ENCODE results near the gene WDR93. TPM values are rescaled to one million over a fixed set of nuclear protein-coding genes. Genes with fewer than 3 reads are reported as not detected.

WDR93 gene
- total and polyA plus RNA-seq, 4 donors = 0.69 to 3.9 (median 1.5) TPM

GRCh38 chr15:89649716-89650115 is 40.9 kb upstream of the WDR93 start:
- no peak for DNase-seq (ENCODE audit: low read depth in 4 of 6, low spot score in 6 of 6)
- Histone ChIP-seq H3K36me3 (ENCODE audit: control insufficient read depth, insufficient read depth, low read length) (peaks cover 57% of the 10 kb centered on the region), H3K27ac (ENCODE audit: low read depth, low read length) (no peak overlapping the region), H3K9me3 (ENCODE audit: control insufficient read depth, insufficient read depth, low read length) (no peaks in the 10 kb centered on the region), H3K4me3 (ENCODE audit: low read depth, low read length) (no peak overlapping the region), H3K27me3 (ENCODE audit: control insufficient read depth, insufficient read depth, low read length) (peaks cover under 1% of the 10 kb centered on the region), H3K4me1 (ENCODE audit: control insufficient read depth, insufficient read depth, low read length) (peaks cover 13% of the 10 kb centered on the region)
- WGBS (ENCODE audit: insufficient coverage) = 92% methylated on average over 13 of the region's 15 CpGs

DNA sequence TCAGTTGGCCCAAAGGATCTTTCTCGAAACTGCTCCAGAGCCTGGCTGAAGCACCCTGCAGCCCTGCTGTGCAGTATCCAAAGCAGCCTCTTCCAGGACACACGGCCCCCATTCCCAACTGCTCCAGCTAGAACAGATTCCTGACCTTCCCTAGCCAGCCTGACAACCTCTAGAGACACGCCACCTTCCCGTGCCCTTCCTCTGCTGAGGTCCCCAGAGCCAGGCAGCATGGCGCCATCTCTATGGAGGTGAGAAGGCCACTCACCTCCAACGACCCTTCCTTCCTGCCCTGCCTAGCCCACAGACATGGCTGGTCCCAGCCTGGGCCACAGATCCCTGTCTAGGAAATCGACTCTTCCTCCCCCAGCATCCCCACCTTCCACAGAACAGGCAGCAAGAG is 38.5 kb upstream of the WDR93 start:
- no peak for DNase-seq (ENCODE audit: low read depth in 4 of 6, low spot score in 6 of 6)
- Histone ChIP-seq H3K9me3 (ENCODE audit: control insufficient read depth, insufficient read depth, low read length) (no peaks in the 10 kb centered on the region), H3K4me3 (ENCODE audit: low read depth, low read length) (no peak overlapping the region), H3K27ac (ENCODE audit: low read depth, low read length) (no peak overlapping the region), H3K4me1 (ENCODE audit: control insufficient read depth, insufficient read depth, low read length) (peaks cover 18% of the 10 kb centered on the region), H3K27me3 (ENCODE audit: control insufficient read depth, insufficient read depth, low read length) (peaks cover 3% of the 10 kb centered on the region), H3K36me3 (ENCODE audit: control insufficient read depth, insufficient read depth, low read length) (peaks cover 33% of the 10 kb centered on the region)
- WGBS (ENCODE audit: insufficient coverage) = 92% methylated on average over 7 of the region's 7 CpGs

DNA sequence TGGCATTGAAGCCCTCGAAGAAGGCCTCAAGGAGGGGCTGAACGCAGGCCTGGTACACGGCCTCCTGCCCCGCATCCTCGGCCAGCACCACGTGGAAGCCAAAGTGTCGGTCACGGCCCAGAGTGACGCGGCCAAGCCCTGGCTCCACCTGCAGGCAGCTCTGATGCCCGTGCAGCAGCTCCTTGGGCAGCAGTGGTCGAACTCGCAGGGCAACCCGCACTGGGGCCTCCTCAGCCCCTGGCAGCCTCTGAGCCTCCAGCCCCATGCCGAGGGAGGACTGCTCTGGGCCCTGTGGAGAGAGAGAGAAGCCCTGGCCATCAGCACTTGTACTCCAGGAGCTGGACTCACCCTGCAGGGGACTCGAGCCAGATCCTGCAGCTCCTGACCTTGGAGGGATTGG is 37.9 kb upstream of the WDR93 start:
- peaks cover 3% of the 10 kb centered on the region for H3K27me3 ChIP-seq (ENCODE audit: control insufficient read depth, insufficient read depth, low read length)
- DNase-seq (ENCODE audit: low read depth in 4 of 6, low spot score in 6 of 6) = no peak
- peaks cover 28% of the 10 kb centered on the region for H3K36me3 ChIP-seq (ENCODE audit: control insufficient read depth, insufficient read depth, low read length)
- peaks cover 15% of the 10 kb centered on the region for H3K4me1 ChIP-seq (ENCODE audit: control insufficient read depth, insufficient read depth, low read length)
- H3K9me3 ChIP-seq (ENCODE audit: control insufficient read depth, insufficient read depth, low read length) = no peaks in the 10 kb centered on the region
- WGBS (ENCODE audit: insufficient coverage) = 91% methylated on average over 15 of the region's 16 CpGs
- H3K27ac ChIP-seq (ENCODE audit: low read depth, low read length) = no peak overlapping the region
- H3K4me3 ChIP-seq (ENCODE audit: low read depth, low read length) = no peak overlapping the region

- H3K36me3 ChIP-seq (ENCODE audit: control insufficient read depth, insufficient read depth, low read length) = peaks cover 23% of the 10 kb centered on the region
- H3K9me3 ChIP-seq (ENCODE audit: control insufficient read depth, insufficient read depth, low read length) = no peaks in the 10 kb centered on the region
- WGBS (ENCODE audit: insufficient coverage) = 100% methylated on average over 1 of the region's 2 CpGs
- H3K4me3 ChIP-seq (ENCODE audit: low read depth, low read length) = no peak overlapping the region
- H3K27ac ChIP-seq (ENCODE audit: low read depth, low read length) = no peak overlapping the region
- peaks cover 3% of the 10 kb centered on the region for H3K27me3 ChIP-seq (ENCODE audit: control insufficient read depth, insufficient read depth, low read length)
- DNase-seq (ENCODE audit: low read depth in 4 of 6, low spot score in 6 of 6) = no peak
- peaks cover 15% of the 10 kb centered on the region for H3K4me1 ChIP-seq (ENCODE audit: control insufficient read depth, insufficient read depth, low read length)
These were observed 37.0 kb upstream of the WDR93 start for GRCh38 chr15:89653578-89653977.

- Histone ChIP-seq H3K4me3 (ENCODE audit: low read depth, low read length) (peak overlapping the region; percentile 71), H3K36me3 (ENCODE audit: control insufficient read depth, insufficient read depth, low read length) (peaks cover 15% of the 10 kb centered on the region), H3K9me3 (ENCODE audit: control insufficient read depth, insufficient read depth, low read length) (no peaks in the 10 kb centered on the region), H3K27me3 (ENCODE audit: control insufficient read depth, insufficient read depth, low read length) (peaks cover 3% of the 10 kb centered on the region), H3K4me1 (ENCODE audit: control insufficient read depth, insufficient read depth, low read length) (peaks cover 15% of the 10 kb centered on the region), H3K27ac (ENCODE audit: low read depth, low read length) (no peak overlapping the region)
- WGBS (ENCODE audit: insufficient coverage) = 17% methylated on average over 13 of the region's 14 CpGs
- no peak for DNase-seq (ENCODE audit: low read depth in 4 of 6, low spot score in 6 of 6)
These were observed 36.3 kb upstream of the WDR93 start for GRCh38 chr15:89654301-89654761.

DNA sequence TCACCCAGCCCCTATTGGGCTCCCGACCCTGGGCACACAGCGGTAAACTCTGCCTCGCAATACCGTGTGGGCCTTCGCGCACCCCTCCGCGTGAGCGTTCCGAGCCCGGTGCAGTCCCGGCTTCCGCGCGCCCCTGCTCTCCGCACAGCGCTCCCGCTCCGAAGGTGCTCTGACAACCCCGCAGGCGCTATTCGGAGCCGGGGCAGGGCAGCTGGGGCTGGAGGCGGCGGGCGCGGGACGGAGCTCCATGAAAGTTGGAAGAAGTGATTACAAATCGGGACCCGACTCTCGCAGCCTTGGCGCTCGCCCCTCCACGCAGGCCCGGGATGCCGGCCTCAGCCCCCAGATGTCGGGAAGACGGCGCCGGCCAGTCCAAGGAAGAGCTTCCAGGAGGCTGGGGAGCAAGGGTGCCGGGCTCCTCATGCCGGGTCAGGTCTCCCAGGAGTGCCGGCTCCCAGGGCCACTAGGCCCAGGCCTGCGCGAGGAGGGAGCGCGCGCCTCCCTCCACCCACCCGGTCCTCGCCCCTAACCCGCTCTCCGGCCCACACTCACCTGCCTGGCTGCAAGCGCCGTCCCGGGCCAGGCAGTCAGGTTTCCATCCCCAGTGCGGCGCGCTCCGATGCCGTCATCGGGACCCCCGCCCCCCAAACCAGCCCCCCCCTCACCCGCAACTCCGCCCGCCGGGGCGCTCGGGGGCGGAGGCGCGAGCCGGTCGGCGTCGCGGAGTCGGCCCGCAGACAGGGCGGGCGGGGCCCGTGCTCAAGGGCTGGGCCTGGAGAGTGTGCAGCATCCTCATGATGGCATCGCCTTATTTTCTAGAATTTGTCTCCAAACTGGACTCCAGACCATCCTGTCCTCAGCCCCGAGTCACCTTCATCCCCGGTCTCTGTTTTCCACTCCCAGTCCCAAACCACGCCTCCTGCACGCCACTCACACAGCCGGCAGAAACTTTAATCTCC is 35.5 kb upstream of the WDR93 start, which contains the start of gene KIF7:
Gene KIF7 (minus strand): TSS at position 621 of the 959 bp plus-strand sequence. CDS start 2,537 bp downstream, outside the sequence.
- Histone ChIP-seq H3K36me3 (ENCODE audit: control insufficient read depth, insufficient read depth, low read length) (peaks cover 8% of the 10 kb centered on the region), H3K27me3 (ENCODE audit: control insufficient read depth, insufficient read depth, low read length) (peaks cover 3% of the 10 kb centered on the region), H3K4me1 (ENCODE audit: control insufficient read depth, insufficient read depth, low read length) (peaks cover 15% of the 10 kb centered on the region), H3K27ac (ENCODE audit: low read depth, low read length) (peak within 1 kb of the TSS; percentile 15), H3K4me3 (ENCODE audit: low read depth, low read length) (peak within 1 kb of the TSS; percentile 71), H3K9me3 (ENCODE audit: control insufficient read depth, insufficient read depth, low read length) (no peaks in the 10 kb centered on the region)
- WGBS (ENCODE audit: insufficient coverage) = 1% methylated on average over 86 of the region's 87 CpGs
- peak in 2 of 6 donors; percentile 77 to 84 for DNase-seq (ENCODE audit: low read depth in 4 of 6, low spot score in 6 of 6)

DNA sequence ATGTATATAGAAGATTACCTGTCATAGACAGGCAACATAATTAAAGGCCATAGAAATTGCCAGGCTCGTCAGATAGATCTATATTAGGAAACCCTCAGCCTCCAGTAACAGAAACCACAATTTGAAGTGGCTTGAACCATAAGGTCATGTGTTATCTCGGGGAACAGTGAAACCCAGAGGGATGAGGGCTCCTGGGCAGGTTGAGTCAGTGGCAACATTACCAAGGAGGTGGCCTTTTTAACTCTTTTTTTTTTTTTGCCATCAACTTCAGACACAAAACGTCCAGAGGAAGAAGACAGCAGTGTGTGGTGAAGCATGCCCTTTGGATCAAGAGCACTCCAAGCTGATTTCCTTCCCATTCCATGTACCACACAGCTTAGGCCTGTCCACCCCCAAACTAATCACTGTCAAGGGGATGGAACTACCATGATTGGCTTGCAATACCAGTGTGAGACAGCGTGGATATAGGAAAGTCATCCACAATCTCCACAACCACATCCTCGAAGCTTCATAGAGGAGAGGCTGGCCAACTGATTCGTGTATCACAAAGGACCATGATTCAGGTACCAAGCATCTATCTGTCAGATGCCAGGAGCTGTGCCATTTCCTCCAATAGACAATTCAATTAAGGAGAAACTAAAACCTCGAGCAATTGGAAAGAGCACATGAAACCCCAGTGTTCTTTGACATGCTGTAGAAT is 34.3 kb upstream of the WDR93 start:
- DNase-seq (ENCODE audit: low read depth in 4 of 6, low spot score in 6 of 6) = no peak
- peaks cover 3% of the 10 kb centered on the region for H3K27me3 ChIP-seq (ENCODE audit: control insufficient read depth, insufficient read depth, low read length)
- H3K4me1 ChIP-seq (ENCODE audit: control insufficient read depth, insufficient read depth, low read length) = peaks cover 15% of the 10 kb centered on the region
- peaks cover 8% of the 10 kb centered on the region for H3K36me3 ChIP-seq (ENCODE audit: control insufficient read depth, insufficient read depth, low read length)
- H3K4me3 ChIP-seq (ENCODE audit: low read depth, low read length) = no peak overlapping the region
- WGBS (ENCODE audit: insufficient coverage) = 80% methylated on average over 6 of the region's 7 CpGs
- no peak overlapping the region for H3K27ac ChIP-seq (ENCODE audit: low read depth, low read length)
- no peaks in the 10 kb centered on the region for H3K9me3 ChIP-seq (ENCODE audit: control insufficient read depth, insufficient read depth, low read length)

DNA sequence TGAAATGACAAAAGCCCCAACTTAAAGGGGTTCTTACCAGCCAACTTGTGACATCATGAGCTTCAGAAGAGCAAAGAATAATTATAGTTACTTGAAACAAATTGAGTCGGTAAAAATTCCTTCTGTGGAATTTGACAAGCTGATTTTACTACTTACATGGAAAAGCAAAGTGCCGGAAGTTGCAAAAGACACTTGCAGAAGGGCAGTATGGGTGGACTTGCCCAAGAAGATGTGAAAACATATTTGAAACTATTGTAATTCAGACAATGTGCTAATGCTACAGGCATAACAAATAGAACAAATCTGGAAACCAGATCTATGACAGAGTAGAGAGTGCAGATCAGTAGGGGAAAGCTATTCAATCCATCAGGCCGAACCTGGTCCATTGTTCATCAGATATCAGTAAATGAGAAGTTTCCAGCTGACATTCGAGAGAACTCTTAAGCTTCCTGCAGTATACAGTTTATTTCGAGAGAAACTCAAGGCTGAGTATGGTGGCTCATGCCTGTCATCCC is 32.9 kb upstream of the WDR93 start:
- Histone ChIP-seq H3K36me3 (ENCODE audit: control insufficient read depth, insufficient read depth, low read length) (peaks cover 1% of the 10 kb centered on the region), H3K27ac (ENCODE audit: low read depth, low read length) (no peak overlapping the region), H3K4me3 (ENCODE audit: low read depth, low read length) (no peak overlapping the region), H3K4me1 (ENCODE audit: control insufficient read depth, insufficient read depth, low read length) (peaks cover 15% of the 10 kb centered on the region), H3K9me3 (ENCODE audit: control insufficient read depth, insufficient read depth, low read length) (no peaks in the 10 kb centered on the region), H3K27me3 (ENCODE audit: control insufficient read depth, insufficient read depth, low read length) (peaks cover 3% of the 10 kb centered on the region)
- WGBS (ENCODE audit: insufficient coverage) = 89% methylated on average over 3 of the region's 5 CpGs
- DNase-seq (ENCODE audit: low read depth in 4 of 6, low spot score in 6 of 6) = no peak

DNA sequence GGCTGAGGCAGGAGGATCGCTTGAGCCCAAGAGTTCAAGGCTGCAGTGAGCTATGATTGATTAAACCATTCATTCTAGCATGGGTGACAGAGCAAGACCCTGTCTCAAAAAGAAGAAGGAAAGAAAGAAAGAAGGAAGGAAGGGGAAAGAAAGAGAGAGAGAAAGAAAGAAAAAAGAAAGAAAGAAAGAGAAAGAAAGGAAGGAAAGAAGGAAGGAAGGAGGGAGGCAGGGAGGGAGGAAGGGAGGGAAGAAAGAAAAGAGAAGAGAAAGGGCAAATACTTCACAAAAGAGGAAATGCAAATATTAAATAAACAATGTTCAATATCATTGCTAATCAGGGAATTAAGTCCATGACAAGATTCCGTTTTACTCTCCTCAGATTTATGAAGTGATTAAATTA is 31.3 kb upstream of the WDR93 start:
- Histone ChIP-seq H3K36me3 (ENCODE audit: control insufficient read depth, insufficient read depth, low read length) (no peaks in the 10 kb centered on the region), H3K4me3 (ENCODE audit: low read depth, low read length) (no peak overlapping the region), H3K27me3 (ENCODE audit: control insufficient read depth, insufficient read depth, low read length) (peaks cover 3% of the 10 kb centered on the region), H3K9me3 (ENCODE audit: control insufficient read depth, insufficient read depth, low read length) (no peaks in the 10 kb centered on the region), H3K4me1 (ENCODE audit: control insufficient read depth, insufficient read depth, low read length) (peaks cover 11% of the 10 kb centered on the region), H3K27ac (ENCODE audit: low read depth, low read length) (no peak overlapping the region)
- no peak for DNase-seq (ENCODE audit: low read depth in 4 of 6, low spot score in 6 of 6)
- WGBS (ENCODE audit: insufficient coverage) = 88% methylated on average over 1 of the region's 2 CpGs
